ENCODE data around the gene AGXT.

DNA sequence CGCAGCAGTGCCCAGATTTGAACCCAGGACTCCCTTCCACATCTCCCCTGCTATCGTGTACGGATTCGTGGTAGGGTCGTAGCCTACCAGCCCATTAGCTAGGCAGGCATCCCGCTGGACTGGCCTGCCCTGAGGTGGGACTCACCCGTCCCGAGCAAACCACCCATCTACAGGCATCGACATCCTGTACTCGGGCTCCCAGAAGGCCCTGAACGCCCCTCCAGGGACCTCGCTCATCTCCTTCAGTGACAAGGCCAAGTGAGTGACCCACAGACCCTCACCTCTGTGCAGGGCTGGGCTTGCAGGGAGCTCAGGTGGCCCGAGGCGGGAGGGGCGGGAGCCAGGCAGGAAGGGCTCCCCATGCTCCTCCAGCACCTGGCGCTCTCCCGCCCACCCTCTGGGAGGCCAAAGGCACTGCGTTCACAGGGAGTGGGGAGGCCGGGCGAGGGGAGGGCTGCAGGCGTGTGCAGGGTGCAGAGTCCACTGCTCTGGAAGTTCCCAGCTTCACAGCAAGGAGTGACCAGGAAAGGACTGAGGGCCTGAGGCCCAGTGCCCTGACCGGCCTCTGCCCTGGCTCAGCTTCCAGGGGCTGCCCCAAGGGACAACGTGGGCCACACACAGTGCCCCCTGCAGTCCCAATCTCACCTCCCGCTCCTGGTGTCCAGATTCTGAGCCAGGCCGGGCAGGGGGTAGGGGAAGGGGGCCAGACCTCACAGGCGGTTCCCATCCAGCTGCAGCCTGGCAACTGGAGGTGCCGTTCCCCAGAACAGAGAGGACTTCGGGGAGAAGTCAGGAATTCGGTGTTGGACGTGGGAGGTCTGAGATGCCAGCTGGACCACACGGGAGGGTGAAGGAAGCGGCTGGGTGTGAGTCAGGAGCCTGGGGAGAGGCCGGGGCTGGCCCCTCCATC, 5.4 kb downstream of the AGXT start:
- TF ChIP-seq, protein P1, sequence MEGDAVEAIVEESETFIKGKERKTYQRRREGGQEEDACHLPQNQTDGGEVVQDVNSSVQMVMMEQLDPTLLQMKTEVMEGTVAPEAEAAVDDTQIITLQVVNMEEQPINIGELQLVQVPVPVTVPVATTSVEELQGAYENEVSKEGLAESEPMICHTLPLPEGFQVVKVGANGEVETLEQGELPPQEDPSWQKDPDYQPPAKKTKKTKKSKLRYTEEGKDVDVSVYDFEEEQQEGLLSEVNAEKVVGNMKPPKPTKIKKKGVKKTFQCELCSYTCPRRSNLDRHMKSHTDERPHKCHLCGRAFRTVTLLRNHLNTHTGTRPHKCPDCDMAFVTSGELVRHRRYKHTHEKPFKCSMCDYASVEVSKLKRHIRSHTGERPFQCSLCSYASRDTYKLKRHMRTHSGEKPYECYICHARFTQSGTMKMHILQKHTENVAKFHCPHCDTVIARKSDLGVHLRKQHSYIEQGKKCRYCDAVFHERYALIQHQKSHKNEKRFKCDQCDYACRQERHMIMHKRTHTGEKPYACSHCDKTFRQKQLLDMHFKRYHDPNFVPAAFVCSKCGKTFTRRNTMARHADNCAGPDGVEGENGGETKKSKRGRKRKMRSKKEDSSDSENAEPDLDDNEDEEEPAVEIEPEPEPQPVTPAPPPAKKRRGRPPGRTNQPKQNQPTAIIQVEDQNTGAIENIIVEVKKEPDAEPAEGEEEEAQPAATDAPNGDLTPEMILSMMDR (IDR thresholded peaks at IDR 0.05) = no peak
- no peak for TF ChIP-seq POLR2A (IDR thresholded peaks at IDR 0.05)

All from thyroid gland (tissue), 4 donors.